Lower lobe of right lung (tissue), 2 donors: ENCODE data around the gene TOMM40L. TPM values are rescaled to one million over a fixed set of nuclear protein-coding genes. Genes with fewer than 3 reads are reported as not detected.
A peak's percentile ranks its signal among the peaks of the same experiment; 100 is the strongest.

ENCODE experiments used
- ATAC-seq, 2 donors: fragments of 200-7000 bp; cut with Tn5 transposase; one replicate each; pipeline ENCODE4 v1.9.1; 2020 to 2022; ENCODE audit warnings: mild to moderate bottlenecking in 2 of 2, moderate library complexity in 2 of 2
- DNase-seq: peaks from one replicate; pipeline ENCODE4 v3.0.0-alpha.2; 2020
- H3K27ac ChIP-seq: fragments of 200-600 bp; one replicate; pipeline ENCODE4 v1.8.0; 2022
- H3K27me3 ChIP-seq: fragments of 200-600 bp; one replicate; pipeline ENCODE4 v1.8.0; 2022; ENCODE audit warnings: low read depth
- H3K36me3 ChIP-seq: fragments of 200-600 bp; one replicate; pipeline ENCODE4 v1.8.0; 2022; ENCODE audit warnings: mild to moderate bottlenecking
- H3K4me1 ChIP-seq: fragments of 200-600 bp; one replicate; pipeline ENCODE4 v1.8.0; 2022
- H3K4me3 ChIP-seq: fragments of 200-600 bp; one replicate; pipeline ENCODE4 v1.8.0; 2022; ENCODE audit warnings: mild to moderate bottlenecking
- H3K9me3 ChIP-seq: fragments of 200-600 bp; one replicate; pipeline ENCODE4 v1.8.0; 2022
- intact Hi-C: fragments of 100-400 bp; cut with DNase I; formaldehyde crosslinking; loops from one replicate; pipeline ENCODE4 v1.11.0; 2022
- total RNA-seq: library from RNA; stranded (reverse); fragmentation: NEBNext Ultra II Directional; extraction: Animal tissue kit (Norgen Biotek cat#: 25700); gene quantifications from one replicate; pipeline ENCODE4 v1.2.1, GENCODE V29; 2021
- TF ChIP-seq, protein P1 (sequence below): fragments of 200-600 bp; IDR thresholded peaks from one replicate; pipeline ENCODE4 v1.8.0; 2022; ENCODE audit warnings: antibody characterized with exemption, mild to moderate bottlenecking
- donor health status: DM: no; HTN: yes; CAD: no; lungs with severe emphysema.

The TOMM40L gene
- total RNA-seq, 1 donor from 2014 or later: 11.6 TPM

DNA sequence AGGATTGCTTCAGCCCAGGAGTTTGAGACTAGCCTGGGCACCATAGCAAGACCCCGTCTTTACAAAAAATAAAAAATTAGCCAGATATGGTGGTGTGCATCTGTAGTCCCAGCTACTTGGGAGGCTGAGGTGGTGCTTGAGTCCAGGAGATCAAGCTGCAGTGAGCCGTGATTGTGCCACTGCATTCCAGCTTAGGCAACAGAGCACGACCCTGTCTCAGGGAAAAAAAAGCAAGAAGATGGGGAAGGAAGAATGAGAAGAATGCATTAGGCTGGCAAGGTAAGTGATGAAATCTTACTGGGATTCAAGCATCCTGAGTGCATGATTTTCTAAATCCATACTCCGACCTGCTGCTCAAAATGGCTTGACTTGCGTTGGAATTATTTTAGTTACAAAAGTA, 39.4 kb downstream of the TOMM40L start:
- Histone ChIP-seq H3K27me3 (peaks cover 8% of the 10 kb centered on the region), H3K4me3 (no peak overlapping the region), H3K4me1 (no peaks in the 10 kb centered on the region), H3K9me3 (no peaks in the 10 kb centered on the region), H3K27ac (no peak overlapping the region), H3K36me3 (no peaks in the 10 kb centered on the region)
- ATAC-seq (no peak), DNase-seq (no peak)
- TF ChIP-seq, protein P1, sequence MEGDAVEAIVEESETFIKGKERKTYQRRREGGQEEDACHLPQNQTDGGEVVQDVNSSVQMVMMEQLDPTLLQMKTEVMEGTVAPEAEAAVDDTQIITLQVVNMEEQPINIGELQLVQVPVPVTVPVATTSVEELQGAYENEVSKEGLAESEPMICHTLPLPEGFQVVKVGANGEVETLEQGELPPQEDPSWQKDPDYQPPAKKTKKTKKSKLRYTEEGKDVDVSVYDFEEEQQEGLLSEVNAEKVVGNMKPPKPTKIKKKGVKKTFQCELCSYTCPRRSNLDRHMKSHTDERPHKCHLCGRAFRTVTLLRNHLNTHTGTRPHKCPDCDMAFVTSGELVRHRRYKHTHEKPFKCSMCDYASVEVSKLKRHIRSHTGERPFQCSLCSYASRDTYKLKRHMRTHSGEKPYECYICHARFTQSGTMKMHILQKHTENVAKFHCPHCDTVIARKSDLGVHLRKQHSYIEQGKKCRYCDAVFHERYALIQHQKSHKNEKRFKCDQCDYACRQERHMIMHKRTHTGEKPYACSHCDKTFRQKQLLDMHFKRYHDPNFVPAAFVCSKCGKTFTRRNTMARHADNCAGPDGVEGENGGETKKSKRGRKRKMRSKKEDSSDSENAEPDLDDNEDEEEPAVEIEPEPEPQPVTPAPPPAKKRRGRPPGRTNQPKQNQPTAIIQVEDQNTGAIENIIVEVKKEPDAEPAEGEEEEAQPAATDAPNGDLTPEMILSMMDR: no peak
- intact Hi-C loops: no loop called here

DNA sequence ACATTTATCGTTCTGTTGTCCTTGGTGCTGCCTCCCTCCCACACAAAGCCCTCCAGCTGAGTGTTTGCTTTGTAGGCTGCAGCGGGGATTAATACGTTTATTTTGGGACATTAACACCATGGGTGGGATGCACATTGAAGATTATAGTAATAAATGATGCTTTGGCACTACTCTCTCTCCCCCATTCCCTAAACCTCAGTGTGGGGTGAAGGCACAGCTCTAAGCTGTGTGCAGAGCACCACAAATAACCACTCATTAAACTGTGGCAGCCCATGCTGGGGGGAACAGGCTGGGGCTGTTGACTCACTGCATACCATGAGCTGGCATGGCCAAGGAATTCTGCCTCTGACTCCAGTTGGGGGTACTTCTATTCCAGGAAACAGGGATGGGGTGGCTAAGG, 40.3 kb downstream of the TOMM40L start:
- TF ChIP-seq, protein P1: no peak
- Histone ChIP-seq H3K36me3 (no peaks in the 10 kb centered on the region), H3K9me3 (no peaks in the 10 kb centered on the region), H3K4me3 (no peak overlapping the region), H3K4me1 (no peaks in the 10 kb centered on the region), H3K27ac (no peak overlapping the region), H3K27me3 (peaks cover 3% of the 10 kb centered on the region)
- DNase-seq (no peak), ATAC-seq (no peak)
- intact Hi-C loops: no loop called here

DNA sequence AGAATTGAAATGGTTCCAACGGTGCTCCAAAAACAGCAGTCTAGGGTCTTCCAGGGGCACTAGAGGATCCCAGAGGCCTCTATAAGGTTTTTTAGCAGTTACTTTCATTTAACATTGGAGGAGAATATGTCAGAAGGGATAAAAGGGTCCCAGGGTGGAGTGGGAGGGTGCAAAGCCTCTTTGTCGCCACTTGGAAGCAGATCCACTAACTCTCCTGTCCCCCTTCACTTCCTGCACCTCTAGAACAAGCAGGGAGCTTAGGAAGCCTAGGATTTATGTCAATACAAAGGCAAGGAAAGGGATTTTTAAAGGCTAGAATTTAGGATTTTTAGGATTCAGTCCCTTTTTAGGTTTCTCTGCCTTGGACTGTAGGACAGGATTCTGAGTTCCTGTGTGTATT, 41.0 kb downstream of the TOMM40L start:
- TF ChIP-seq, protein P1: no peak
- Histone ChIP-seq H3K4me3 (no peak overlapping the region), H3K27ac (no peak overlapping the region), H3K4me1 (no peaks in the 10 kb centered on the region), H3K9me3 (no peaks in the 10 kb centered on the region), H3K27me3 (no peaks in the 10 kb centered on the region), H3K36me3 (no peaks in the 10 kb centered on the region)
- ATAC-seq (no peak), DNase-seq (no peak)
- intact Hi-C loops: no loop called here

DNA sequence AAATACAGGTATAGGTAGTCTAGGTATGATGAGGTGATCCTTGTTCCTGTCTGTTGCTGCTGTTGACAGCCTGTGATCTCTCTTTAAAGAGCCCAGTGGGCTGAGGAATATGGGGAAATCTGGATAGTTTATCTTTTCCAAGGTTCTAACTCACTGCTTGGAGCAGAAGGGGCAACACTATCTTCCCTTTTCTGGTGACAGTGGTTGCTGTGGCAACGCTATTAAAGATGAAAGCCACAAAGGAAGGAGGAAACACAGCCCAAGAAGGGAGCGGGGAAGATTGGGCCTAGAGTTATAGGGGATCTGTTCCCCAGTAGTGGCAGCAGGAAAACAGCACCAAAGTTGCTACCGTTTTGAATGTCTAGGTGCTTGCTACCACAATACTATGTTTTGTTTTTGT, 41.5 kb downstream of the TOMM40L start:
- Histone ChIP-seq H3K27me3 (no peaks in the 10 kb centered on the region), H3K4me3 (no peak overlapping the region), H3K9me3 (no peaks in the 10 kb centered on the region), H3K36me3 (no peaks in the 10 kb centered on the region), H3K27ac (no peak overlapping the region), H3K4me1 (no peaks in the 10 kb centered on the region)
- ATAC-seq: peak in 1 of 2 donors; percentile 47
- TF ChIP-seq, protein P1: no peak
- intact Hi-C loops: no loop called here
- DNase-seq: no peak

DNA sequence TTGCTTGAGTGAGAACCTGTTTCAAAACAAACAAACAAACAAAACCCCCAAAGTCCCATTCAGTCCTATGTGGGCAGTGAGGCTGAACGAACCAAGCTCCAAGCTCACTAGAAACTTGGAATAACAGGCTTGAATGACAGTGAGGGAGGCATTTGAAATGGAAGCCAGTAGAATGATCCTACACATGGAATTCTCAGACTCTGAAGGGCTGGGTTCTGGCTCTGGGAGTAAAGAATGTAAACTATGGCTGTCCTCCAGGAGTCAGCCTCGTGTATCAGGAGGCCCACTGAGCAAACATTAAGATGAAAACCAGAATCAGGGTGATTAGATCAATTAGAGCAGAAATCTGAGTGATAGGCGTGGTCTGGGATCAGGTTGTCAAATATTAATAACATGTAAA, 47.5 kb downstream of the TOMM40L start:
- no peak for DNase-seq
- Histone ChIP-seq H3K9me3 (no peaks in the 10 kb centered on the region), H3K36me3 (no peaks in the 10 kb centered on the region), H3K4me1 (no peaks in the 10 kb centered on the region), H3K4me3 (no peak overlapping the region), H3K27me3 (no peaks in the 10 kb centered on the region), H3K27ac (no peak overlapping the region)
- intact Hi-C loops: no loop called here
- TF ChIP-seq, protein P1: no peak
- ATAC-seq: no peak

DNA sequence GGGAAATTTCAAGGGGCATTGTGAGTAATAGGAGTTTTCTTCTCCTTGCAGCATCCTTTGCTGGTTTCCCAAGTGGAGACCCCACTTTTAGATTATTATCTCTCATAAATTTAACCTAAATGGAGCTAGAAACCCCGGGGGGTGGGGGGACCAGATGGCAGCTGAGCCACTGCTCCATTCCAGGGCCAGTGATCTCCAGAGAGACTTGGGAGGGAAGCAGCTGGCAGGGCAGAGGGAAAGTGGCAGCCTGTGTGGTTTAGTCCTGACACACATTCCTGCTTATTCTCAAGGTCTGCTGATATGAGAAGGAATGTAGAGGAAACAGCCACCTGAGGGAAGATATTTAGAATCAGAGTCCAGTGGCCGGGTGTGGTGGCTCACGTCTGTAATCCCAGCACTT, 49.0 kb downstream of the TOMM40L start:
- intact Hi-C loops: no loop called here
- DNase-seq (no peak), ATAC-seq (no peak)
- H3K36me3 ChIP-seq: no peaks in the 10 kb centered on the region
- H3K27ac ChIP-seq: no peak overlapping the region
- H3K4me3 ChIP-seq: no peak overlapping the region
- no peaks in the 10 kb centered on the region for H3K27me3 ChIP-seq
- H3K9me3 ChIP-seq: no peaks in the 10 kb centered on the region
- TF ChIP-seq, protein P1: no peak
- H3K4me1 ChIP-seq: no peaks in the 10 kb centered on the region
